BJ (cell line): ENCODE results near the gene ALOXE3. TPM values are rescaled to one million over a fixed set of nuclear protein-coding genes. Genes with fewer than 3 reads are reported as not detected.
A peak's percentile ranks its signal among the peaks of the same experiment; 100 is the strongest.
"Not testable (repeated sequence)": the region's sequence is repeated elsewhere in the genome, so short reads cannot be mapped to it uniquely, and the experiment has no call there.

ENCODE experiments used
- CTCF ChIA-PET: fragments of 350-600 bp; formaldehyde crosslinking; extraction: SDS; loops from one replicate; lab custom pipeline; 2021; ENCODE audit warnings: antibody characterized with exemption, inconsistent platforms; lab: Yijun Ruan, JAX
- POLR2A ChIA-PET: fragments of 300-600 bp; sonication (Branson Sonifier 250); formaldehyde crosslinking; extraction: SDS; loops from one replicate; lab custom pipeline; 2021; ENCODE audit warnings: antibody characterized with exemption; lab: Charles Lee
- DNase-seq: peaks from one replicate; pipeline ENCODE4 v3.0.0-alpha.2; 2011; ENCODE audit warnings: low read depth
- H3K27me3 ChIP-seq: 2 replicates; pipeline ENCODE4 v1.6.0; 2011; ENCODE audit warnings: low read length; ENCODE audit not compliant: control insufficient read depth, insufficient read depth
- H3K36me3 ChIP-seq: 2 replicates; pipeline ENCODE4 v1.5.1; 2011; ENCODE audit warnings: low read length; ENCODE audit not compliant: control insufficient read depth, insufficient read depth
- H3K4me3 ChIP-seq: 2 replicates; pipeline ENCODE4 v1.5.1; 2011; ENCODE audit warnings: low read depth, mild to moderate bottlenecking, control low read depth, low read length
- polyA plus RNA-seq: library from polyadenylated mRNA; depleted of rRNA; stranded (reverse); fragments of >200 nt; gene quantifications from 2 replicates; pipeline ENCODE4 v1.2.3, GENCODE V29; 2011
- TF ChIP-seq, protein P1 (sequence below): IDR thresholded peaks from 2 replicates; pipeline ENCODE4 v1.5.1; 2011; ENCODE audit warnings: low read depth, mild to moderate bottlenecking, control low read depth, inconsistent platforms, low read length, moderate library complexity; ENCODE audit not compliant: insufficient read depth

The ALOXE3 gene
- polyA plus RNA-seq, 1 experiment: 0.10 TPM

DNA sequence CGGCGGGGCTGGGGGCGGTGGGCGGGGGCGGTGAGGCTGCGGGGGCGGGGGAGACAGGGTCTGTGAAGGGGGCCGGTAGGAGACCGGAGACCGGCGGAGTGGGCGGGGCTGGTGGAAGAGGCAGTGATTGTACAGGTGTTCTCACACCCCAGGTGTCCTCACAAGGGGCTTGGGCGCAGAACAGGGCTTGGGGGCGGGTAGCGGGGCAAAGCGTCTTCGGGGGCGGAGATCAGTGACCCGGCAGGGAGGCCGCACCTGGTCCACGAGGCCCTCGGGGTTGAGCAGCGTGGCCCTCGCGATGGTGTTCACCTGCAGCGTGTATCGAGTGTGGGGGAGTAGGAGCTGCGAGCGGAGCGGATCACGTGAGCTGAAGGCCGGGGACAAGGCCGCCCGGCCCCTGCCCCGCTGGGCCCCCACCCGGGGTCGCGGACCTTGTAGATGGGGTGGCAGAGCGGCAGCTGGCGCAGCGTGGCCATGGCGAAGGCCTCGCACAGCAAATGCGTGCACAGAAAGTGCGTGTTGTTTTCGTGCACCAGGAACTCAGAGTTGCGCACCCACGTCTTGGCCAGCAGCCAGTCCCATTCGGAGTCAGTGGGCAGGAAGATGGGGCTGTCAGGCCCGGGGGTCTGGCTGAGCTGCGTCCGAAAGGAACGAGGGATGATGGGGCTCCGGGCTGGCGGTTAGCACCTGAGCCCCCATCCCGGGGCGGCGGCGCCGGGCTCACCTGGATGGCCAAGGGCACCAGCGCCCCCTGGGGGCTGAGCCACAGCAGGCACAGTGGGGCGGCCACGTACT, 8.5 kb downstream of the ALOXE3 start:
- POLR2A ChIA-PET: no interaction called here
- H3K27me3 ChIP-seq: peaks cover 32% of the 10 kb centered on the region
- CTCF ChIA-PET: interaction anchor here (0.7 to 16.4 kb wide), 16 partner anchors 9 to 191 kb away, joined by 3 to 183 read pairs (median 6); partner anchors contain the start of gene ALOX12B
- TF ChIP-seq, protein P1, sequence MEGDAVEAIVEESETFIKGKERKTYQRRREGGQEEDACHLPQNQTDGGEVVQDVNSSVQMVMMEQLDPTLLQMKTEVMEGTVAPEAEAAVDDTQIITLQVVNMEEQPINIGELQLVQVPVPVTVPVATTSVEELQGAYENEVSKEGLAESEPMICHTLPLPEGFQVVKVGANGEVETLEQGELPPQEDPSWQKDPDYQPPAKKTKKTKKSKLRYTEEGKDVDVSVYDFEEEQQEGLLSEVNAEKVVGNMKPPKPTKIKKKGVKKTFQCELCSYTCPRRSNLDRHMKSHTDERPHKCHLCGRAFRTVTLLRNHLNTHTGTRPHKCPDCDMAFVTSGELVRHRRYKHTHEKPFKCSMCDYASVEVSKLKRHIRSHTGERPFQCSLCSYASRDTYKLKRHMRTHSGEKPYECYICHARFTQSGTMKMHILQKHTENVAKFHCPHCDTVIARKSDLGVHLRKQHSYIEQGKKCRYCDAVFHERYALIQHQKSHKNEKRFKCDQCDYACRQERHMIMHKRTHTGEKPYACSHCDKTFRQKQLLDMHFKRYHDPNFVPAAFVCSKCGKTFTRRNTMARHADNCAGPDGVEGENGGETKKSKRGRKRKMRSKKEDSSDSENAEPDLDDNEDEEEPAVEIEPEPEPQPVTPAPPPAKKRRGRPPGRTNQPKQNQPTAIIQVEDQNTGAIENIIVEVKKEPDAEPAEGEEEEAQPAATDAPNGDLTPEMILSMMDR: peak; percentile 77
- H3K36me3 ChIP-seq: no peaks in the 10 kb centered on the region
- DNase-seq: no peak
- no peak overlapping the region for H3K4me3 ChIP-seq

DNA sequence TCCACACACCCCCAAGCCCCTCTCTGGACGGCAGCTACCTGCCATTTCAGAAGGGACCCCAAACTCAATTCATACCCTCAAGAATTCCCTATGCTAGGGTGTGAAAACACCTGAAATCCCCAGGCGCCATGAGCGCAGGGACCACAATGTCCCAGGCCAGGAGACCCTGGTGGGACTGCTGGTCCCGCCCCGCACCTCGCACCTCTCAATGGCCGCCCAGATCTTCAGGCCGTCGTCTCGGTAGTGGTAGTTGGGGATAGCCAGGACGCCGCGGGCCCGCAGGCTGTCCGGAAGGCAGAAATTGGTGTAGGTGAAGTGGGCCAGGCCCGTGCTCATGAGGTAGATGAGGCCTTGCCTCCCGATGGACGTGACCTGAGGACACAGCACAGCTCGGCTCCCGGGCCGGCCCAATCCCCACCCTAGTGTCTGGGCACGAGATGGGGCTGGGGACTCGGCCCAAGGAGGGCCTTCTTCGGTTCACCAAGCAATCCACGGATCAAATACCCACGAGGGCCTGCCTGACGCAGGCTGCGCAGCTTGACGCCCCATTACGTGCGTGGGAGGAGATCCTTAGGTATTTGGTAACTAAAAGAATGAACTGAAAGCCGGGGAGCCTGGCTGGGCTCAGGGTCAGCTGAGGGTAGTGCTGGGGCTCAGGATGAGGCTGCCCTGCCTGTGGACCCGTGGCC, 9.2 kb downstream of the ALOXE3 start:
- CTCF ChIA-PET: interaction anchor here (0.9 to 16.4 kb wide), 9 partner anchors 9 to 52 kb away, joined by 3 to 183 read pairs (median 11); partner anchors contain the start of gene ALOX12B
- no peaks in the 10 kb centered on the region for H3K36me3 ChIP-seq
- POLR2A ChIA-PET: no interaction called here
- no peak for DNase-seq
- TF ChIP-seq, protein P1: no peak
- H3K27me3 ChIP-seq: peaks cover 27% of the 10 kb centered on the region
- H3K4me3 ChIP-seq: no peak overlapping the region

DNA sequence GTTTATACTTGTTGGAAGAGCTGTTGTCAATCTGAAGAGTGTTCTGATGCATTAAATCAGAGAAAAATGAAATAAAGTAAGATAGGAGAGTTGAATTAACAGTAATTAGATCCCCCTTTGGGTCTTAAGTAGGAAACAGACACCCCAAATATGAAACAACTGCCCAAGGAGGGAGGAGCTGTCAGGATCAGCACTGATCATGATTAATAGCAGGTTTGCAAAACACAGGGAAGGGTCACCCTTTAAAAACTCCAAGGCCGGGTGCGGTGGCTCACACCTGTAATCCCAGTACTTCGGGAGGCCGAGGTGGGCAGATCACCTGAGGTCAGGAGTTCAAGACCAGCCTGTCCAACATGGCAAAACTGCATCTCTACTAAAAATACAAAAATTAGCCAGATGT, 11.3 kb downstream of the ALOXE3 start:
- DNase-seq, H3K4me3 ChIP-seq, POLR2A ChIA-PET, H3K36me3 ChIP-seq: not testable (repeated sequence)
- H3K27me3 ChIP-seq: peaks cover 22% of the 10 kb centered on the region
- CTCF ChIA-PET: interaction anchor here (0.9 to 16.4 kb wide), 3 partner anchors 17 to 32 kb away, joined by 4 to 183 read pairs (median 5); partner anchors contain the start of gene ALOX12B

DNA sequence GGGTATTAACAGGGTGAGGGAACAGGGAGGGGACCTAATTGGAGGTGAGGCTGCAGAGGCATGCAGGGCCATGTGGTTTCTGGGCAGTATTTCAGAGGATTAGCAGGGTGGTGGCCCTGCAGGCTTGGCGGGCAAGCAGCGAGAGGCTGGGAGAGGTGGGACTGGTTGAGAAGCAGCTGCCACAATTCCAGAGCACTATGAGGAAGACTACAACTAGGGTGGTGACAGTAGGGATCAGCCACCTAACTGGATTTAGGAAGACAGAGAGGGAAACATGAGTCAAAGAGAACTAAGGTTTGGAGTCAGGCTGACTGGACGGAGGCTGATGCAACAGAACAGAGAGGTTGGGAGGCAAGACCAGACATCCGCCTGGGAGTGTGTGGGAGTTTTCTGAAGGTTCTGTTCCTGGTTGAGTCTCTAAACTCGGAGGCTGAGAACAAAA, 12.3 kb downstream of the ALOXE3 start:
- H3K27me3 ChIP-seq: peaks cover 14% of the 10 kb centered on the region
- ChIA-PET CTCF (interaction anchor here (0.9 to 16.4 kb wide), 6 partner anchors 9 to 35 kb away, joined by 3 to 183 read pairs (median 4); partner anchors contain the start of gene ALOX12B), POLR2A (no interaction called here)
- TF ChIP-seq, protein P1: no peak
- no peak for DNase-seq
- H3K4me3 ChIP-seq: no peak overlapping the region
- H3K36me3 ChIP-seq: no peaks in the 10 kb centered on the region

DNA sequence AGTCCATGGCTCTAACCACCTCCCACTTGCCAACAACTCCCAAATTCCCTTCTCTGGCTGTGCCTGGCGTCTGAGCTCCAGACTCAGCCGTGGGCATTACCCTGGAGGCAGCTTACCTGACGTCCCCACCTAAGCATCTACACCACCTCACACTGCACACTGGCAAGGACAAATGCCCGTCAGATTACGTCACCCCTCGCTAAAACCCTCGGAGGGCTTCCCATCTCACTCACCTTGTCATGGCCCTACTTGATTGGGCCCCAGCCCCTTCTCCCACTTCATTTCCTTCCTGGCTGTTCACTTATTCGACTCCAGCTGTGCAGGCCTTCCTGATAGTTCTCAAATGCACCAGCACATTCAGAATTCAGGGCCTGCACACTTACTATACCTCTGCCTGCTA, 13.4 kb downstream of the ALOXE3 start:
- Histone ChIP-seq H3K27me3 (peaks cover 7% of the 10 kb centered on the region), H3K36me3 (no peaks in the 10 kb centered on the region), H3K4me3 (no peak overlapping the region)
- CTCF ChIA-PET: interaction anchor here (0.9 to 16.4 kb wide), 10 partner anchors 8 to 48 kb away, joined by 3 to 183 read pairs (median 5); partner anchors contain the start of gene ALOX12B
- TF ChIP-seq, protein P1: no peak
- no peak for DNase-seq
- POLR2A ChIA-PET: no interaction called here
